AG04450 (cell line): ENCODE results near the gene MARCHF9. TPM values are rescaled to one million over a fixed set of nuclear protein-coding genes. Genes with fewer than 3 reads are reported as not detected.

ENCODE experiments used
- CTCF ChIA-PET: fragments of 300-600, 350-600 bp; formaldehyde crosslinking; extraction: SDS; loops from one replicate; lab custom pipeline; 2022; ENCODE audit warnings: antibody characterized with exemption, inconsistent platforms; lab: Charles Lee
- POLR2A ChIA-PET: fragments of 350-600 bp; formaldehyde crosslinking; extraction: SDS; loops from one replicate; lab custom pipeline; 2021; ENCODE audit warnings: antibody characterized with exemption, inconsistent platforms; lab: Yijun Ruan, JAX
- DNase-seq: peaks from one replicate; pipeline ENCODE4 v3.0.0-alpha.2; 2011; ENCODE audit warnings: low read depth, low spot score
- H3K27ac ChIP-seq: one replicate; pipeline ENCODE4 v1.5.1; 2012; ENCODE audit warnings: low read depth, low read length, control low read depth
- H3K27me3 ChIP-seq: one replicate; pipeline ENCODE4 v1.6.0; 2012; ENCODE audit warnings: low read length; ENCODE audit not compliant: control insufficient read depth, insufficient read depth
- H3K4me3 ChIP-seq: 2 replicates; pipeline ENCODE4 v1.5.1; 2011; ENCODE audit warnings: mild to moderate bottlenecking, low read depth, low read length, control low read depth
- H3K9me3 ChIP-seq: 2 replicates; pipeline ENCODE4 v1.5.1; 2012; ENCODE audit warnings: low read length; ENCODE audit not compliant: control insufficient read depth, insufficient read depth
- CTCF ChIP-seq: IDR thresholded peaks from 2 replicates; pipeline ENCODE4 v1.5.1; 2011; ENCODE audit warnings: low read depth, low read length, control low read depth, inconsistent platforms
- polyA plus RNA-seq: library from polyadenylated mRNA; depleted of rRNA; stranded (reverse); fragments of >200 nt; gene quantifications from 2 replicates; pipeline ENCODE4 v1.2.3, GENCODE V29; 2011

MARCHF9 gene
- polyA plus RNA-seq, 1 experiment: 3.7 TPM

- H3K9me3 ChIP-seq: no peaks in the 10 kb centered on the region; the same call in 1 of the 2 replicates
- ChIA-PET CTCF (no interaction called here), POLR2A (no interaction called here)
- H3K4me3 ChIP-seq: no peak overlapping the region
- no peak overlapping the region for H3K27ac ChIP-seq
- no peak for DNase-seq
- peaks cover 40% of the 10 kb centered on the region for H3K27me3 ChIP-seq
- no peak for TF ChIP-seq CTCF
Observed at GRCh38 chr12:57762463-57762862, 7.6 kb downstream of the MARCHF9 start.

GRCh38 chr12:57763881-57764661 is 9.2 kb downstream of the MARCHF9 start:
- Histone ChIP-seq H3K4me3 (no peak overlapping the region), H3K27ac (no peak overlapping the region), H3K27me3 (peaks cover 40% of the 10 kb centered on the region), H3K9me3 (no peaks in the 10 kb centered on the region; the same call in 1 of the 2 replicates)
- DNase-seq: no peak
- ChIA-PET POLR2A (interaction anchor here (0.8 kb wide), 1 partner anchor 12 kb away, joined by 4 read pairs; the partner anchor contains the start of gene CDK4), CTCF (interaction anchor here (4.3 kb wide), 1 partner anchor 7 kb away, joined by 24 read pairs; no protein-coding TSS in a partner anchor)
- TF ChIP-seq CTCF: no peak

GRCh38 chr12:57764662-57765002 is 9.7 kb downstream of the MARCHF9 start:
- no peaks in the 10 kb centered on the region; the same call in 1 of the 2 replicates for H3K9me3 ChIP-seq
- peaks cover 40% of the 10 kb centered on the region for H3K27me3 ChIP-seq
- peak overlapping the region; percentile 29; the same call in 1 of the 2 replicates for H3K4me3 ChIP-seq
- ChIA-PET POLR2A (interaction anchor here (0.8 kb wide), 1 partner anchor 13 kb away, joined by 4 read pairs; the partner anchor contains the start of gene CDK4), CTCF (interaction anchor here (1.0 to 4.3 kb wide), 2 partner anchors 8 to 18 kb away, joined by 3 to 24 read pairs; partner anchors contain the start of gene TSFM)
- TF ChIP-seq CTCF: no peak
- DNase-seq: no peak
- no peak overlapping the region for H3K27ac ChIP-seq

DNA sequence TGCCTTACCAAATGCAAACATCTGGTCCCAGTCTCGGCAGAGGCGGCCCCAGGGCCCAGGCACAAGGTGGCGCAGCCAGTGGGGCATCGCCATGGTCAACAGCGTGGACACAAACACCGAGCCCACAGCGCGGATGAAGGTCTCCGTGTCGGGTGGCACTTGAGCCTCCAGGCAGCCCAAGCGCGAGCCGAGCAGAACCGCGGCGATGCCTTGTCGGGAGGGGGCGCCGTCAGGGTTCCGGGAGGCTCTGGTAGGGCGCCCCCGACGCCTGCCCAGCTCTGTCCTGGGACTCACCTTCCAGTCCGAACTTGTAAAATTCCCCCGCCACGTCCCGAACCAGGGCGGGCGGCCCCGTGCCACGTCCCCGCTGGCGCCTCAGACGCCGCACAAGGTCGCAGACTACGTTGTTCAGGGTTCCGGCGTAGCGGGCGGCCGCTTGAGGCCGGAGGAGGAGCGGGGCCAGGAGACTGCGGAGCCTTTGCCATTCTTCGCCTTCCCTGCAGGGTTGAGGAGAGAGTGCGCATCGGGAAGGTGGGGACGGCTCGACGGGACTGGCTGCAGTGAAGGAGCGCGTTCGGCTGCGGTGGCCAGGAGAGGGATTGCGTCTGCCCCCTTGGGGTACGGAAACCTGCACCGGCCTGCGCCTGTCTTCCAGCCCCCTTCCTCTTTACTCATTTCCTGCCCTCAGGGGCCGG is 10.2 kb downstream of the MARCHF9 start:
- ChIA-PET POLR2A (interaction anchor here (0.8 kb wide), 1 partner anchor 13 kb away, joined by 4 read pairs; the partner anchor contains the start of gene CDK4), CTCF (interaction anchor here (1.0 to 4.3 kb wide), 2 partner anchors 8 to 18 kb away, joined by 3 to 24 read pairs; partner anchors contain the start of gene TSFM)
- Histone ChIP-seq H3K27ac (no peak overlapping the region), H3K9me3 (no peaks in the 10 kb centered on the region; the same call in 1 of the 2 replicates), H3K27me3 (peaks cover 40% of the 10 kb centered on the region), H3K4me3 (peak overlapping the region; percentile 29)
- DNase-seq: no peak
- TF ChIP-seq CTCF: peak; percentile 44
